Testis (tissue), 2 donors: ENCODE measurements around the gene CDH22.

Source experiments
- POLR2A ChIP-seq: fragments of 450-650 bp; IDR thresholded peaks from one replicate; pipeline ENCODE4 v1.6.1; 2017; ENCODE audit warnings: antibody characterized with exemption, mild to moderate bottlenecking, moderate library complexity
- TF ChIP-seq, protein P1 (sequence below), 3 experiments: fragments of 450-650 bp in 2 of 3; fragments of 200-600 bp in 1 of 3; sonication (generic) in 1 of 3; IDR thresholded peaks; one replicate each; pipeline ENCODE4 v1.5.1; 2016 to 2019; ENCODE audit warnings: antibody characterized with exemption in 3 of 3, mild to moderate bottlenecking in 2 of 3, moderate library complexity in 1 of 3

DNA sequence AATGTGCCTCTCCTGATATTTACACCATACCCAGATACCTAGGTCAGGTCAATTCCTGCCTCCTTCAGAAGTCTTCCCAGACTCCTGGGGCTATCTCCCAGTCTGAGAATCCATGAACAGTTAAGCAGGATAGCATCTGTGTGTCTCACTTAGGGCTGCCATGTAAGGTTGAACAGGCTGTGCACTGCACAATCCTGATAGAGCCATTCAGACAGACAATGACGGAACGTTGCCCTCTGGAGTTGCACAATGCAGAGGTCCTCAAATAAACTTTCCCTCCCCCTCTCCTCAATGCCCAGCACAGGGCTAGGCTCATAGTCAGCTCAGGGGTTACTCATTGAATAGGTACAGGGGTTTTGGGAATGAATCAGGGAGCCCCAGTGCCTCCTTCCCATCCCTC, 100.5 kb downstream of the CDH22 start:
- TF ChIP-seq, protein P1, sequence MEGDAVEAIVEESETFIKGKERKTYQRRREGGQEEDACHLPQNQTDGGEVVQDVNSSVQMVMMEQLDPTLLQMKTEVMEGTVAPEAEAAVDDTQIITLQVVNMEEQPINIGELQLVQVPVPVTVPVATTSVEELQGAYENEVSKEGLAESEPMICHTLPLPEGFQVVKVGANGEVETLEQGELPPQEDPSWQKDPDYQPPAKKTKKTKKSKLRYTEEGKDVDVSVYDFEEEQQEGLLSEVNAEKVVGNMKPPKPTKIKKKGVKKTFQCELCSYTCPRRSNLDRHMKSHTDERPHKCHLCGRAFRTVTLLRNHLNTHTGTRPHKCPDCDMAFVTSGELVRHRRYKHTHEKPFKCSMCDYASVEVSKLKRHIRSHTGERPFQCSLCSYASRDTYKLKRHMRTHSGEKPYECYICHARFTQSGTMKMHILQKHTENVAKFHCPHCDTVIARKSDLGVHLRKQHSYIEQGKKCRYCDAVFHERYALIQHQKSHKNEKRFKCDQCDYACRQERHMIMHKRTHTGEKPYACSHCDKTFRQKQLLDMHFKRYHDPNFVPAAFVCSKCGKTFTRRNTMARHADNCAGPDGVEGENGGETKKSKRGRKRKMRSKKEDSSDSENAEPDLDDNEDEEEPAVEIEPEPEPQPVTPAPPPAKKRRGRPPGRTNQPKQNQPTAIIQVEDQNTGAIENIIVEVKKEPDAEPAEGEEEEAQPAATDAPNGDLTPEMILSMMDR (IDR thresholded peaks at IDR 0.05) = no peak
- no peak for TF ChIP-seq POLR2A
